K562 (cell line): Measurements from ENCODE around the gene ZSCAN2. TPM values are rescaled to one million over a fixed set of nuclear protein-coding genes. Genes with fewer than 3 reads are reported as not detected.
"Not testable (repeated sequence)": the region's sequence is repeated elsewhere in the genome, so short reads cannot be mapped to it uniquely, and the experiment has no call there.

Experiments
- ATAC-seq: fragments of 200-7000 bp; cut with Tn5 transposase; 3 replicates; pipeline ENCODE4 v1.9.1; 2020; ENCODE audit warnings: moderate library complexity
- BruUV-seq: library from RNA; stranded (reverse); fragments of 400-500 nt; replicated peaks from 2 replicates; lab custom pipeline; 2021; lab: Mats Ljungman, UMichigan
- CTCF ChIA-PET: fragments of 300-600 bp; formaldehyde crosslinking; extraction: SDS; loops from one replicate; lab custom pipeline; 2021; ENCODE audit warnings: low intra/inter-chr PET ratio; lab: Yijun Ruan, JAX
- POLR2A ChIA-PET: fragments of 300-600, 350-650 bp; sonication (Branson Sonifier 250); formaldehyde crosslinking; extraction: SDS; loops from one replicate; lab custom pipeline; 2021; ENCODE audit warnings: antibody characterized with exemption, inconsistent platforms; lab: Yijun Ruan, JAX
- DNase-seq, 4 experiments: peaks; one replicate each; pipeline versions ENCODE4 v3.0.0 to v3.0.0-alpha.2; 2011 to 2018; ENCODE audit warnings: low spot score in 3 of 4, mixed read lengths in 3 of 4; ENCODE audit errors: extremely low read depth in 1 of 4
- FAIRE-seq: peaks from 2 replicates; lab custom pipeline; 2011; peaks lifted over from hg19 to GRCh38; lab: Jason Lieb, UNC
- H2AFZ ChIP-seq: 2 replicates; pipeline ENCODE4 v1.6.0; 2011; ENCODE audit warnings: low read depth, low read length, control low read depth, inconsistent platforms
- H3K27ac ChIP-seq: fragments of 200-600 bp; 3 replicates; pipeline ENCODE4 v1.8.0; 2011; ENCODE audit warnings: low read depth, mild to moderate bottlenecking, control low read depth, inconsistent platforms, low read length, moderate library complexity, mixed read lengths; ENCODE audit errors: extremely low read depth
- H3K27me3 ChIP-seq, 2 experiments: fragments of 300-600 bp in 1 of 2; 2 replicates in 1 of 2; 3 replicates in 1 of 2; pipeline versions ENCODE4 v1.6.0 to v1.8.0; 2011; ENCODE audit warnings: inconsistent platforms in 2 of 2, low read length in 2 of 2, mild to moderate bottlenecking in 1 of 2, mixed read lengths in 1 of 2, moderate library complexity in 1 of 2; ENCODE audit not compliant: control insufficient read depth in 2 of 2, insufficient read depth in 2 of 2
- H3K36me3 ChIP-seq: fragments of 300-600 bp; 3 replicates; pipeline ENCODE4 v1.8.0; 2011; ENCODE audit warnings: mild to moderate bottlenecking, low read length, inconsistent platforms; ENCODE audit not compliant: control insufficient read depth, insufficient read depth
- H3K4me1 ChIP-seq, 2 experiments: fragments of 200-600 bp in 1 of 2; replicated peaks in 1 of 2; 2 replicates in 1 of 2; 3 replicates in 1 of 2; pipeline versions ENCODE4 v1.5.1 to v1.8.0; 2011; ENCODE audit warnings: inconsistent platforms in 2 of 2, low read length in 2 of 2, mild to moderate bottlenecking in 1 of 2, mixed read lengths in 1 of 2, moderate library complexity in 1 of 2; ENCODE audit not compliant: control insufficient read depth in 2 of 2, insufficient read depth in 2 of 2
- H3K4me2 ChIP-seq: 2 replicates; pipeline ENCODE4 v1.6.1; 2011; ENCODE audit warnings: low read length, control low read depth, inconsistent platforms, mixed read lengths; ENCODE audit not compliant: insufficient read depth
- H3K4me3 ChIP-seq: fragments of 200-600 bp; sonication (generic), shearing (Covaris generic); 2 replicates; pipeline ENCODE4 v1.5.1; 2016; ENCODE audit warnings: control low read depth, inconsistent platforms
- H3K79me2 ChIP-seq: fragments of 200-600 bp; 3 replicates; pipeline ENCODE4 v1.8.0; 2011; ENCODE audit warnings: low read length, inconsistent platforms; ENCODE audit not compliant: control insufficient read depth, insufficient read depth
- H3K9ac ChIP-seq, 2 experiments: 2 replicates each; pipeline versions ENCODE4 v1.6.0 to v1.6.1; 2011; ENCODE audit warnings: low read depth in 2 of 2, low read length in 2 of 2, control low read depth in 1 of 2, inconsistent platforms in 1 of 2, mild to moderate bottlenecking in 1 of 2, mixed read lengths in 1 of 2; ENCODE audit not compliant: insufficient read depth in 1 of 2
- H3K9me1 ChIP-seq: one replicate; pipeline ENCODE4 v1.6.0; 2011; ENCODE audit warnings: inconsistent platforms, mild to moderate bottlenecking, low read length, moderate library complexity; ENCODE audit not compliant: control insufficient read depth, insufficient read depth
- H3K9me3 ChIP-seq: replicated peaks from 2 replicates; pipeline ENCODE4 v1.5.1; 2011; ENCODE audit warnings: low read depth, low read length, inconsistent platforms; ENCODE audit not compliant: control insufficient read depth, insufficient read depth
- H4K20me1 ChIP-seq: replicated peaks from 2 replicates; pipeline ENCODE4 v1.6.1; 2011; ENCODE audit warnings: low read length, inconsistent platforms, mixed read lengths; ENCODE audit not compliant: control insufficient read depth, insufficient read depth
- REST ChIP-seq, 2 experiments: fragments of 450-650 bp; formaldehyde crosslinking in 1 of 2; IDR thresholded peaks; 2 replicates each; pipeline versions ENCODE4 v1.4.0 to v1.6.1; 2014 to 2020; ENCODE audit warnings: mild to moderate bottlenecking in 2 of 2, borderline replicate concordance in 1 of 2, low read depth in 1 of 2
- SRSF7 ChIP-seq: fragments of 200-400 bp; formaldehyde crosslinking; optimal IDR thresholded peaks from 2 replicates; pipeline ENCODE3; 2017; ENCODE audit warnings: mild to moderate bottlenecking, low read depth, low read length
- WGBS: fragments of 100-300 bp; shearing (Covaris generic); methylation state at CpG from one replicate; pipeline ENCODE4 v1.1.6; 2016; ENCODE audit warnings: low coverage, mixed read lengths; ENCODE audit not compliant: insufficient coverage; ENCODE audit errors: missing lambda C conversion rate; 5-methylcytosine and 5-hydroxymethylcytosine counted together
- in situ Hi-C: fragments of 300-500 bp; cut with MboI; formaldehyde crosslinking; loops from 4 replicates; pipeline ENCODE4 v1.15.0; 2018; ENCODE audit warnings: inconsistent platforms, mixed read lengths
- intact Hi-C: fragments of 100-400 bp; cut with micrococcal nuclease; formaldehyde crosslinking; loops from 2 replicates; pipeline ENCODE4 v1.14.2; 2022
- polyA plus RNA-seq, 8 experiments: library from polyadenylated mRNA; depleted of rRNA in 4 of 8; stranded (reverse) in 5 of 8; unstranded in 3 of 8; fragments of >200 nt; fragmentation: Nextera tagmentation in 2 of 8; fragmentation: Illumina TruSeq in 1 of 8; extraction: Ambion mirVana in 2 of 8; extraction: Trizol in 1 of 8; gene quantifications; 2 replicates each; pipeline versions ENCODE4 v1.2.1 to v1.2.3, GENCODE V29; 2011 to 2014; ENCODE audit warnings: inconsistent platforms in 1 of 8, missing spikeins in 1 of 8
- total RNA-seq, 7 experiments: library from RNA; depleted of rRNA in 6 of 7; stranded (reverse); fragments of >200 nt in 6 of 7; fragmentation: Illumina TruSeq in 2 of 7; extraction: Trizol in 2 of 7; gene quantifications; 2 replicates each; pipeline versions ENCODE4 v1.2.1 to v1.2.3, GENCODE V29; 2011 to 2021; ENCODE audit warnings: low replicate concordance in 1 of 7
- TF ChIP-seq, protein P1 (sequence below), 2 experiments: fragments of 200-800 bp in 1 of 2; sonication (Bioruptor generic) in 1 of 2; sonication (generic) in 1 of 2; formaldehyde crosslinking in 1 of 2; IDR thresholded peaks in 1 of 2; conservative IDR thresholded peaks in 1 of 2; 2 replicates each; pipeline versions ENCODE4 v1.5.0 to v1.6.1; 2016 to 2020; ENCODE audit warnings: missing compliant biosample characterization in 1 of 2, missing genetic modification characterization in 1 of 2, missing genetic modification reagents in 1 of 2

Gene ZSCAN2
- total and polyA plus RNA-seq, 9 of the 15 experiments (the other 6 are each of a cell fraction or from before 2014, with no cell fraction given): 1.7 to 14.2 (median 6.6) TPM

DNA sequence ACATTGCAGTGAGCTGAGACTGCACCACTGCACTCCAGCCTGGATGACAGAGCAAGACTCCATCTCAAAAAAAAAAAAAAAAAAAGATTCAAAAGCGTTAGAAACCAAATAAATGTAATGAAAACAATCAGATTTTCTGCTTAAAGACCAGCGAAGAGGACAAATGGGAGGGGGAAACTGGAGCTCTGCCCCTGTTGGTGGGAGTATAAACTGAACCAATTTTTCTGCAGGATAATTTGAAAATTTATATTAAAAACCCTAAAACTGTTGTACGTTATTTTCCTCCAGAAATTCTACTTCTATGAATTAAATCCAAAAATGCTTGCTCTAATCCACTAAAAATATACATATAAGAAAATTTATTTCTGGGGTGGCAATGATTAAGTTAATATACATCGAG, 25.3 kb upstream of the ZSCAN2 start (continued):
- TF ChIP-seq, protein P1, sequence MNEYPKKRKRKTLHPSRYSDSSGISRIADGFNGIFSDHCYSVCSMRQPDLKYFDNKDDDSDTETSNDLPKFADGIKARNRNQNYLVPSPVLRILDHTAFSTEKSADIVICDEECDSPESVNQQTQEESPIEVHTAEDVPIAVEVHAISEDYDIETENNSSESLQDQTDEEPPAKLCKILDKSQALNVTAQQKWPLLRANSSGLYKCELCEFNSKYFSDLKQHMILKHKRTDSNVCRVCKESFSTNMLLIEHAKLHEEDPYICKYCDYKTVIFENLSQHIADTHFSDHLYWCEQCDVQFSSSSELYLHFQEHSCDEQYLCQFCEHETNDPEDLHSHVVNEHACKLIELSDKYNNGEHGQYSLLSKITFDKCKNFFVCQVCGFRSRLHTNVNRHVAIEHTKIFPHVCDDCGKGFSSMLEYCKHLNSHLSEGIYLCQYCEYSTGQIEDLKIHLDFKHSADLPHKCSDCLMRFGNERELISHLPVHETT (CRISPR knock-in tag; conservative IDR thresholded peaks at IDR 0.05 in 1 of 2, IDR thresholded peaks at IDR 0.05 in 1 of 2): no peak
- TF ChIP-seq SRSF7 (no peak), REST (IDR thresholded peaks at IDR 0.05; ENCODE audit: borderline replicate concordance) (no peak), REST (CRISPR knock-in tag; IDR thresholded peaks at IDR 0.05; ENCODE audit: low read depth) (no peak)

DNA sequence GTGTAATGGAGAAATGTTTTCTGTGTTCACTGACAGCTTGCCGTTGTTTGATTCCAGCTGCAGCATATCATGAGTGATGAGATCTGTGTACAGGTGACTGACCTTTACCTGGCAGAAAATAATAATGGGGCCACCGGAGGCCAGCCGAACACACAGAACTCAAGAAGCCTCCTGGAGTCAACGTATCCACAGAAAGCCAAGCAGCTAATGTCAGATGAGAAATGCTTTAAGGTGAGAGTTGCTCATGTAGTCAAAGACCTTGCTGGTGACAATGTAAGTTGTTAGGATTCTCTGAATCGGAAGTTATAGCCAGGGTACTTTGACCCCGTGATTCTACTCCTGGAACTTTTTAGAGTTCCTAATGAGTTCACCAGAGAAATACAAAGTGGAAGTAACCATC, 22.9 kb upstream of the ZSCAN2 start:
- in situ Hi-C loops: loop anchor here (25.0 kb wide), 1 partner anchor 309 kb away; the partner anchor contains the start of gene SLC28A1
- H3K4me1 ChIP-seq, H3K36me3 ChIP-seq, H3K79me2 ChIP-seq, H3K27me3 ChIP-seq, H3K9me1 ChIP-seq, H3K4me2 ChIP-seq, intact Hi-C loops, H4K20me1 ChIP-seq, CTCF ChIA-PET, BruUV-seq, H3K27ac ChIP-seq, ATAC-seq, H3K4me3 ChIP-seq, FAIRE-seq, H3K9me3 ChIP-seq, H3K9ac ChIP-seq, DNase-seq: not testable (repeated sequence)
- POLR2A ChIA-PET: interaction anchor here (0.9 kb wide), 1 partner anchor 178 kb away, joined by 3 read pairs; no protein-coding TSS in a partner anchor
- H2AFZ ChIP-seq: 0 out of 2 replicates have a peak overlapping the region, but pooled peaks have one; percentile 23
- WGBS: 65% methylated on average over 6 of the region's 6 CpGs
